ENCODE measurements around the gene NUCB1.

DNA sequence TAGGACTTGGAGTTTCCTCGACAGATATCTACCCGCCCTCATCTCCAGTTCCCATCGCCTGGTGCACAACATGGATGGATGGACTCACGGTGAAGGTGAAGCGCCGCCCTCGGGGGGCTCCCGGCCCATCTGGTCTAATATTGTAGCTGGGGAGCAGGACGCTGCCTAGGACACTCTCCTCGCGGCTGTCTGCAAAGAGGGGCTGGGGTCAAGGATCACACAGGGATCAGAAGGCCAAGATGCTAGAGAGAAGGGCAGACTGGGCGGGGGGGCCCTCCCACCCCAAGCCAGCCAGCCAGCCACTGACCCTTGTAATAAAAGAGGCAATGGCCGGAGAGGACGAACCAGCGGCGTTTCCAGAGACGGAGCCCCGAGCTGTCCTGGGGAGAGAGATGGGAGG lies 38.8 kb upstream of the NUCB1 start:
- no peak for TF ChIP-seq POLR2A (IDR thresholded peaks at IDR 0.05; ENCODE audit: low read depth, low read length)
- no peak for TF ChIP-seq SPI1 (IDR thresholded peaks at IDR 0.05; ENCODE audit: low read depth, low read length)
- no peak for TF ChIP-seq PAX5 (IDR thresholded peaks at IDR 0.05; ENCODE audit: insufficient read depth, low read length, severe bottlenecking)
- TF ChIP-seq TAF1 (IDR thresholded peaks at IDR 0.05; ENCODE audit: low read depth, low read length): no peak
- no peak for TF ChIP-seq POLR2AphosphoS5 (IDR thresholded peaks at IDR 0.05; ENCODE audit: low read depth, low read length)

Data from GM12891 (cell line).